ENCODE measurements around the gene AKAP6.

GRCh38 chr14:32724867-32725471, 395.9 kb downstream of the AKAP6 start:
- TF ChIP-seq, protein P1, sequence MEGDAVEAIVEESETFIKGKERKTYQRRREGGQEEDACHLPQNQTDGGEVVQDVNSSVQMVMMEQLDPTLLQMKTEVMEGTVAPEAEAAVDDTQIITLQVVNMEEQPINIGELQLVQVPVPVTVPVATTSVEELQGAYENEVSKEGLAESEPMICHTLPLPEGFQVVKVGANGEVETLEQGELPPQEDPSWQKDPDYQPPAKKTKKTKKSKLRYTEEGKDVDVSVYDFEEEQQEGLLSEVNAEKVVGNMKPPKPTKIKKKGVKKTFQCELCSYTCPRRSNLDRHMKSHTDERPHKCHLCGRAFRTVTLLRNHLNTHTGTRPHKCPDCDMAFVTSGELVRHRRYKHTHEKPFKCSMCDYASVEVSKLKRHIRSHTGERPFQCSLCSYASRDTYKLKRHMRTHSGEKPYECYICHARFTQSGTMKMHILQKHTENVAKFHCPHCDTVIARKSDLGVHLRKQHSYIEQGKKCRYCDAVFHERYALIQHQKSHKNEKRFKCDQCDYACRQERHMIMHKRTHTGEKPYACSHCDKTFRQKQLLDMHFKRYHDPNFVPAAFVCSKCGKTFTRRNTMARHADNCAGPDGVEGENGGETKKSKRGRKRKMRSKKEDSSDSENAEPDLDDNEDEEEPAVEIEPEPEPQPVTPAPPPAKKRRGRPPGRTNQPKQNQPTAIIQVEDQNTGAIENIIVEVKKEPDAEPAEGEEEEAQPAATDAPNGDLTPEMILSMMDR (conservative IDR thresholded peaks at IDR 0.05) = no peak
- TF ChIP-seq ZFX (IDR thresholded peaks at IDR 0.05) = no peak
